ENCODE results near the gene RNF223.

RNF223 gene

DNA sequence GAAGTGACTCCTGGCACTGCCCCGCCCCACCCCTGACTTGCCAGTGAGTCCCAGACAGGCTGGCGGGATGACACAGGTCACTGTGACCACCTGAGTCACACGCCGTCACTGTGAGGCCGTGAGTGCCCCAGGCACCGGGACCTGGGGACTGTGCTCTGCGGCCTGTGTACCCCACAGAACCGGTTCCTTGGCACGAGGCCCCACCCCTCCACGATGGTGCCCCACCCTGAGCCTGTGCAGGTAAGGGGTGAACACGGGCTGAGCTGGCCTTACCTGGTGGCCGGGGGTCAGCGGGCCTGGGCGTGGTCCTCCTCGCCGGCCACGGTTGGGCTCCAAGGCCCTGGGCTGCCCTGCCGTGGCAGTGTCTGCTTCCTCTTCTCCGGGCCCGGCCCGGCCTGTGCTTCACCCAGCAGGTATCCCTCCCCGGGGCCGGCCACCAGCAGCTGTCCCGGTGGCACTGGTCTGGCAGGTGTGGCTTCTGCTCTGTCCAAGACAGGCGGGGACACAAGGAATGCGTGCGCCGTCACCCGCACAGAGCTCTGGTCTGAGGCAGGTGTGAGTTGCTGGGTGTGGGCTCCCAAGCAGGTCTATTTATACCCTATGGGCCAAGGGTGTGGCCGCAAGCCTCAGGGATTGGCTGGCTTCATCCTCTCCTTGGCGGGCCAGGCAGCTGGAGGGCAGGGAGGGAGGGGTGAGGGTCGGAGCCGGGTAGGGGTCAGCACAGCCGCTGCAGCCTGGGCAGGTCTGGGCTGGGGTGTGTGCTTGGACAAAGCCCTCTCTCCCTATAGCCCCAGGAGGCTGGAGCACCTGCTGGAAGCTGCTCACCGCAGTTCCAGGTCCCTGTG is at the start of gene RNF223:
TSS of gene RNF223 (minus strand) at position 564 of the 845 bp plus-strand sequence. CDS start 1,740 bp downstream, outside the sequence.
- DNase-seq (ENCODE audit: low read depth) = no peak

DNA sequence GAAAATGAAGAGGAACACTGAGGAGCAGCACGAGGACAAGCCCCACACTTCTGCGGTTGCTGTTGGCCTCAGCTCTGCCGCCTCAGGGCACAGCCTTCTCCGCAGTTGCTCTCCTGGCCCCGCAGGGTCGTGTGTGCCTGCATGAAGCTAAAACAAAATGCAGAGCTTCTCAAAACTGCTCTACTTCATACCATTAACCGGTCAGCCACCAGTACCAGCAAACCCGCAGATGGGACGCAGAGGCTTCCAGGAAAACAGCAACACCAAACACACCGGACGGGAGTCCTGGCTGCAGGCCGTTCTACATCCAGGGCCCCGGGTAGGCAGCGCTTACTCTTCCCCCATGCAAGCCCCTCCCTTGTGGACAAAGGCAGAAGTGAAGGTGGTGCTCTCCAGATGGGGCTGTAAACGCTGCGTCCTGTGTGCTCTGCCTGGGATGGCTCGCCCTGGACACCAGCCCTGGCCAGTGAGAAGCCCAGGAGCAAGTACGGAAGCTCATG is 48.9 kb upstream of the RNF223 start:
- DNase-seq (ENCODE audit: low read depth) = no peak

DNA sequence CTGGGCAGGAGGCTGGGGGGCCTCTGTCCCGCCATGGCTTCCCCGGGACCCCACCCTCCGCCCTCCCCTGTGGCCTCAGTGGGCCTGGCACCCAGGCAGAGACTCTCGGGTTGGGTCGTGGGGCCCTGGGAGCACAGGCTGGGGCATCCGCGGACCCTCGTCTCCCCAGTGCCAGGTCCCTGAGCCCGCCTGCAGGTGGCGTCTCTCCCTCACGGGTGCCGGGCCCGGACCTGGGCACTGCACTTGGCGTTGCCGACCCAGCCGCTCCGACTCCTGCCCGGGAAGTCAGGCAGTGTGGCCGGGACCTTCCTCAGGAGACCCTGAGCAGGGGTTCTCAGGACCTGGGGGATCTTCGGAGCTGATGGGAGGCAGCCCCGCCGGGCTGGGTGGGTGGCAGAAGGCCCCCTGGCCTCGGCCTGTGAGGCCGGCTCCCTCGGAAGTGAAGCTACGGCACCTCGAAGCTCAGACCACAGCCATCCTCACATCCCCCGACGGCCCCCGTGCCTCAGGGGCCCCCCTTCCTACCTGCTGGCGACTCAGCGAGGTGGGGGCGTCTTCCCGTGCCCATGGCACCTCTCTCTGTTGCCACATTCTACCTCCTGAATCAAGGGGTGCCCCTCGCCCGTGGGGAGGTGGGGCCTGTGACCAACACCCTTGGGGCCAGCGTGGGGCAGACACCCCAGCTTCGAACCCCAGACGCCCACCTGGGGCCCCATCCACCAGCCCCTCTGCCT is 48.1 kb upstream of the RNF223 start:
- peak; percentile 77 for DNase-seq (ENCODE audit: low read depth)

DNA sequence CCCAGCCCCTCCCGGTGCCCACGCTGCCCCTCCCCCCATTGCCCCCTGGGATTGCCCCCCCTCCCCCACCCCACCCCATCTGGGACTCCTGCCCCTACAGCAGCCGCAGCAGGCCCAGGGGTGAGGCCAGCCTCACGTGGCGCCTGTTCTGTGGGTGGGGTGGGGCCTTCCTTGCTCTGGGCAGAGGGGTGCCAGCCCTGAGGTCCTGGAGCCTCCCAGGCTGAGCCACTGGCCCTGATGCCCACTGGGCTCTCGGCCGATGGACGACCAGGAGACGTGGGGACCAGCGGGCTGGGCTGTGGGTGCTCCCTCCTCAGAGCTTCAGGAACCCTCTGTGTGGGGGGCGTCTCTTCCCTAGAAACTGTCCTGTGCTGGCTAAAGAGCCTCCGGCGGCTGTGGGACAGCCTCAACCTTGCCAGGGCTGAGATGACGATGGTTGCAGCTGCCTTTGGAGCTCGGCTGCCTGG is 47.5 kb upstream of the RNF223 start:
- no peak for DNase-seq (ENCODE audit: low read depth)

DNA sequence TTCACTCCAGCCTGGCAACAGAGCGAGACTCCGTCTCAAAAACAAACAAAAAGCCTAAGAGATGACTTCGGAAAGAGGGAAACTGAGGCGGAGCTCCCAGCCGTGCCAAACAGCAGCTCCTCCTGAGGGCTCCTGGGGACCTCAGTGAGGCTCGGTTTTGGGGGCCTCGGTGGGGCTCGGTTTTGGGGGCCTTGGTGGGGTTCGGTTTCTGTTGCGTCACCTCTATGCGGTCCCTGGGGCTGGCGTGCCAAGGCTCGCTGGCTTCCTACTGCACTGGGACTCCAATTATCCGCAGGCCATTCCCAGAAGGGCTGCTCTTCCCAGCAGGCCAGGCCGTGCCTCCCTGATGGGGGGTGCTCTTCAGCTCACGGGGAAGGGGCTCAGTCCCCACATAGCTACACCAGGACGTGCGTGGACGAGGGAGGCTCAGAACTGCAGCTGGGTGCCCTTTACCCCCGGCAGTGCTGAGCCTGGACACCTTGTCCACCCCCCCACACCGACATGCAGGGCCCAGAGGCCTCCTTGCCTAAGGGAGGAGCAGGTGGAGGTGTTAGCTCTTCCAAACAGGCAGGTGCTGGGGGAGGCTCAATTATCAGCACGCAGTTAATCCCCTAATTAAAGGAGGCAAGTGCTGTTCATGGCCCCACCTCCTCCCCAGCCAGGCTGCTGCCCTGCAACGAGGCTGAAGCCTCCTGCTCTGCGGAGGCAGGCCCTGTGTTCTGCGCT is 46.9 kb upstream of the RNF223 start:
- no peak for DNase-seq (ENCODE audit: low read depth)

DNA sequence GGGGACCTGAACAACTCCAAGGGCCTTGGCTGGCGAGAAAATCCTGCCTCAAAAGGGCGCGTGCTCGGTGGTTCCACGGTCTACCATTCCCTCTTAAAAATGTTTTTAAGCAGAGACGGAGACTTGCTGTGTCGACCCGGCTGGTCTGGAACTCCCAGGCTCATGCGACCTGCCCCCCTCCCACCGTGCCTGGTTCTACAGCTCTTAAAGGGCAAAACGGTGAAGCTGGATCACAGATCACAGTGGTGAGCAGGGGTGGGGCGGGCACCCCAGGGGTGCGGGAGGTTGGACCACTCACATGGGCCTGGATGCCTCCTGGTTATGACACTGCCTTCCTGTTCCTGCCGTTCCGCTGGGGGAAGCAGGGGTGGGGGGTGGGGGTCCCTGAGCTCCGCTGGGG is 46.0 kb upstream of the RNF223 start:
- DNase-seq (ENCODE audit: low read depth) = no peak

DNA sequence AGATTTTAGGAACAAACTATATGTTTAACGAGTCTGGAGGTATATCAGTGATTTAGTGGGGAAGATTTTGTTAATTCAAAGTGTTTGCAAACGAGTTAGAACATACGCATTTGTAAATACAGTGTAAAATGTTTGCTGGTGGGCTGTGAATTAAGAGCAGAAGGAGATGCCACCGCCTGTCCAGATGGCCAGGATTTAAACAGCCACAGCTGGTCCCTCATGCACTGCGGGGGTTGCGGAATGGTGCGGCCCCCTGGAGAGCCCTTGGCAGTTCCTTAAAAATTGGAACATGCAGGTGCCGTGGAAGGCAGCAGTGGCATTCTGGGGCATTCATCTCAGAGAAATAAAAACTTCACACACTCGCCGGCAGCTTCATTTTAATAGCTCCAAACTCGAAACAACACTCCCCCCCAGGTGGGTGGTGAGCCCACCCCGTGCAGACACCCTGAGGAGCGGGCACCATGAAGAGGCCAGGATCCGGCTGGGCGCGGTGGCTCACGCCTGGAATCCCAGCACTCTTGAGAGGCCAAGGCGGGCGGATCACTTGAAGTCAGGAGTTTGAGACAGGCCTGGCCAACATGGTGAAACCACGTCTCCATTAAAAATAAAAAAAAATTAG is 45.3 kb upstream of the RNF223 start:
- DNase-seq (ENCODE audit: low read depth) = no peak

DNA sequence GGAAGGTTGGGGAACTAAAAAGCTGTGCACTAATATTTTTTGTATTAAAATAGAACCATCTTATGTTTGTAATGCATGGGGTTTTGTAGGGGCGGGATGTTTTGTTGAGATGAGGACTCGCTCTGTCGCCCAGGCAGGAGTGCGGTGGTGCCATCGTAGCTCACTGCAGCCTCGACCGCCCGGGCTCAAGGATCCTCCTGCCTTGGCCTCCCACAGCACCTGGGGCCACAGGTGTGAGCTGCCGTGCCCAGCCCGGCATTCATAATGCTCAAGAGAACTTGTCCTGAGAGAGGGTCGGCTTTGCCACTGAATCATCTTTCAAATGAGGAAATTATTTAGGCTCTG is 44.7 kb upstream of the RNF223 start:
- DNase-seq (ENCODE audit: low read depth) = no peak

DNA sequence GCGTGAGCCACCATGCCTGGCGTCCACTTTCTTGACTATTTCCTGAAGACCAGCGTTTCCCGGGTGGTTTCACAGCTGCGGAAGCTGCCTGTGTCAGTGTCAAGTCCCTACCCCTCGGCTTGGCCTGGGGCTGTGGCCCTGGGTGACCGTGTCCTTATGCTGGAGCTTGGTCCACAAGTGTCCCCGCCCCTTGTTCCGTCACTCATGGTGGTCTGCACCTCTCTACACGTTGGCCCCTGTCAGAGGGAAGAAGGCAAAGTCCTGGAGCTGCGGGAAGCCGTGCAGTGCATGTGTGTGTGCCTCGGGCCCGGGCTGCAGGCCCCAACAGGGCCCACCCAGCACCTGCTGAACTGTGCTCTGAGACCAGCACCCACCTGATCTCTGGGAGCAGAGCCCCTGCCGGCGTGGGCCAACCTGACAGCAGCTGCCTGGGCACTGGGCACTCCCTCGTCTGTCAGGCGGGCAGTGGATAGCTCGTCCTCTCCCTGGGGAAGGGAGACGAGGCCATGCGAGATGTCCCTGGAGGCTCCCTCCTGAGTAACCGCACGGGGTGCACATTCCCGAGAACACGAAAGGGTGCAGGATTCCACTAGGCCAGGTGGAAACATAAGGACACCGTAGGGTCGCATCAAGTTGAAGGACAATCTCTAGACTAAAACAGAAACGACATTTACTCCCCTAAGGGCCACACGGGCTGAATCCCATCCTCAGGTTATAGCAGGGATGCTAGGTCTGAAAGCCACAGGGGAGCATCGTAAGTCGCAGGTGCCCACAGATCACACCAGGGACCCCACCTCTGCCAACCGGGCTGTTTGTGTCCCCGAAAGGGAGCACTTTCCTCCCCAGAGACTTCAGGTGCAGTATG is 44.1 kb upstream of the RNF223 start:
- no peak for DNase-seq (ENCODE audit: low read depth)

DNA sequence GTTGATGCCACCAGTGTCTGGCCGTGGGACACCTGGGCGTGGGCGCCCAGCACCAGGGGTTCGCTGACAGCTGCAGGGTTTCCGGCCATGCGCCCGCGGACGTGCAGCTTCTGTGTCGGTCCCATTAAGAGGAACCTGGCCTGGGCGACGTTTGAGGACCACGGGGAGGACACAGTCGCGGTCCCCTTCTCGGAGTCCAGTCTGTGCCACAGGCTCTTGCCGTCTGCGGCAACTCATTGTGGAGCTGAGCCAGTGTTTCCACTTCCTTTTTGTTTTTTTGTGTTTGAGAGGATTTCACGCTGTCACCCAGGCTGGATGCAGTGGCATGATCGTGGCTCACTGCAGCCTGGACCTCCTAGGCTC is 43.3 kb upstream of the RNF223 start:
- DNase-seq (ENCODE audit: low read depth) = no peak

DNA sequence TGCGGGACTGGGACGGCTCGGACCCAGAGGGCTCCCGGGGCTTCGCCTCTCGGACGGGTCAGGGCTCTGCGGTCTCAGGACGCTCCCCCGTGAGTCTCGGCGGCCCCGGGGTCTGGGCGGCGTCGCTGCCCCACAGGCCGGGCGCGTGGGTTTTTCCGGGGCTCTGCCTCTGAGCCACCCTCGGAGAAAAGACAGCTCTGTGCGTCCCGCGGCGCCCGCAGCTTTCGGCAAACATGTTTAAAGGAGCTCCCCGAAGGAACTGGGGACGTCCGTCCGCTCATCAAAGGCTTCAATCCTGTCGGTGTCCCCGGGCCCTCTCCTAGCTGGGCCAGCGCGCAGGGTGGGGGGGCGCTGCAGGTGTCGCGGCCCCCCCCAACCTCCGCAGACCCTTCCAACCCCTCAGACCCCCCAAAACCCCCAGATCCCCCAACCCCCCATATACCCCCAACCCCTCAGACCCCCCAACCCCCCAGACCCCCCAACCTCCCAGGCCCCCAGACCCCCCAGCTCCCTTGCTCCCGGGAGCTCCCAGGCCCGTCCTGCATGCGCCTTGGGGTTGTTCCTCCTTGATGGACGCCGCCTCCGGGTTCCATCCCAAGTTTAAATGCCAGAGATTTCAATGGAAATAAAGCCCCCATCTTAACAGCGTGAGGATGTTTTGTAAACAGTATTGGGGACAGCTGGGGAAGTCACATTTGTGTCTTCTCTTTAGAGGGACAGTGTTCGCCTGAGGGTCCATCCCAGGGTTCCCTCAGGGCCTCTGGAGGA is 42.8 kb upstream of the RNF223 start:
- DNase-seq (ENCODE audit: low read depth) = no peak

DNA sequence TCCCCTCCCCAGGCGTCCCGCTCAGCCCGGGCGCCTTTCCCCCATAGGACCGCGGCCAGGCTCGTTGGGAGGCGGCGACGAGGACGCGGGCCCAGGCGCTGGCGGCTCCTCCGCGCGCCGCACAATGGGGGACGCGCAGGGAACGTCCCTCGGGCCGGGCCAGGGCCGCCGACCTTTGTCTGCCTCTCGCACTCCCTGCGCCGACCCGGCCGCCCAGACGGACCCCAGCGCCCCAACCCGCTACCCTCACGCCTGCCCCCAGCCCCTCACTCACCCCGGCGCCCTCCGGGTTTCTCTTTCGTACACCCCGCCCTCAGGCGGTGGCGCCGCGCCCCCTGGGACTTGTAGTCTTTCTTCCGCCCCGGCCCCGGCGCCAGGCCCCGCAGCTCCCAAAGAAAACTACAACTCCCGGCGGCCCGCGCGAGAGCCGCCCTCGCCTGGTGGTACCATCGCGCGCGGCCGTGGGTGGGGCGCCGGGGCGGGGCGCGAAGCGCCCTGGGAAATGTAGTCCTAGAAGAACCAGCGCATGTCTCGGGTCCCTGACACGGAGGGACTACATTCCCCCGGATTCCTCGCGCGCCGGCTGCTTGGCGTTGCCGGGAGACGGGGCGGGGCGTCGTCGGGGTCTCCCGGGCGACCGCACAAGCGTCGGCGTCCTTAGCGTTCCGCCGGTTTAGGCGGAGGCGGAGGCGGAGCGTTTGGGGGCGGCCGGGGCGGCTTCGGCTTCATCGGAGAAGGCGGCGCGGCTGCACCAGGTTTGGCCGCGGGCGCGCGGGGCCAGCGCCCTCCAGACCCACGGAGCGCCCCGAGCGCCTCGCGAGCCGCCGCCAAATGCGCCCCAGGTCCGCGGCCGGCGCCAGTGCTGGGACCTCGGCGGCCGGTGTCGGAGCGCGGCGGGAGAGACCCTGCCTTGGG is 41.9 kb upstream of the RNF223 start, which contains the start of gene C1orf159:
TSS of gene C1orf159 (minus strand) at position 304 of the 915 bp plus-strand sequence. CDS start 24,546 bp downstream, outside the sequence.
- peak; percentile 99 for DNase-seq (ENCODE audit: low read depth)

DNA sequence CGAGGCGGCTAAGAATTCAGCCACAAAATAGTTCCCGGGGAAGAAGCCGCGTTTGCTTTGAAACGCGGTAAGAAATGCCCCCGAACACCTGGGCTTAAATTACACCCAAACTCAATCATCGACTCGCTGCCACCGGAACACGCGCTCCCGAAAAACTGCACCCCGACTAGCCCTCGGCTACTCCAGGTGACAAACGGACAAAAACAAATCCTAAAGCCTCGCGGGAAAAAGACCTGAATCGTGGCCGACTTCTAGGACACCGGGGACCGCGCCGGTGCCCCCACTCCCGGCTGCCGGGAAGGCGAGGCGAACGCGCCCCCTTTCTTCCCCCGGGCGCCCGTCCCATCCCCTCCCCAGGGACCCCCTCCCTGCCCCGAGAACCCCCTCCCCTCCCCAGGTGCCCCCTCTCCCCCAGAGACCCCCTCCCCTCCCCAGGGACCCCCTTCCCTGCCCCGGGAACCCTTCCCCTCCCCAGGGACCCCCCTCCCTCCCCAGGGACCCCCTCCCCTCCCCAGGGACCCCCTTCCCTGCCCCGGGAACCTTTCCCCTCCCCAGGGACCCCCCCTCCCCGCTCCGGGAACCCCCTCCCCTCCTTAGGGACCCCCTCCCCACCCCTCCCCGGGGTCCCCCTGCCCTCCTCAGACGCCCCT is 41.2 kb upstream of the RNF223 start:
- no peak for DNase-seq (ENCODE audit: low read depth)

DNA sequence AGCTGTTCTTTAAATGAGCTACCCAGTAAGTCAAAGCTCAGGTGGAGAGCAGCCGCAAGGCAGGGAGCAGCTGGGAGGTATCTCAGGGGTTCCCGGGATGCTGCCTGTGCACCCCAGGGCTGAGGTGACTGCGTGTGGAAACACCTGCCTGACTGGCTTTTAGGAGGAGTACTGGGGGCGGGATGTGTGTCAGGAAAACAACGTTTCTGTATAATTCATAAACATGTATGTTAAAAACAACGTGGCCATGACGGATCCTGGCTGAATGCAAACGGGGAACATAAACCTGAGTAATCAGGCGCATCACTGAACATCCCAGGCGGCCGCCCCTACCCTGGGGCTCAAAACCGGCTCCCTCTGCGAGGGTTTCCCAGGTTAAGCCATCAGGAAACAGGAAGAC is 40.3 kb upstream of the RNF223 start:
- DNase-seq (ENCODE audit: low read depth) = no peak

DNA sequence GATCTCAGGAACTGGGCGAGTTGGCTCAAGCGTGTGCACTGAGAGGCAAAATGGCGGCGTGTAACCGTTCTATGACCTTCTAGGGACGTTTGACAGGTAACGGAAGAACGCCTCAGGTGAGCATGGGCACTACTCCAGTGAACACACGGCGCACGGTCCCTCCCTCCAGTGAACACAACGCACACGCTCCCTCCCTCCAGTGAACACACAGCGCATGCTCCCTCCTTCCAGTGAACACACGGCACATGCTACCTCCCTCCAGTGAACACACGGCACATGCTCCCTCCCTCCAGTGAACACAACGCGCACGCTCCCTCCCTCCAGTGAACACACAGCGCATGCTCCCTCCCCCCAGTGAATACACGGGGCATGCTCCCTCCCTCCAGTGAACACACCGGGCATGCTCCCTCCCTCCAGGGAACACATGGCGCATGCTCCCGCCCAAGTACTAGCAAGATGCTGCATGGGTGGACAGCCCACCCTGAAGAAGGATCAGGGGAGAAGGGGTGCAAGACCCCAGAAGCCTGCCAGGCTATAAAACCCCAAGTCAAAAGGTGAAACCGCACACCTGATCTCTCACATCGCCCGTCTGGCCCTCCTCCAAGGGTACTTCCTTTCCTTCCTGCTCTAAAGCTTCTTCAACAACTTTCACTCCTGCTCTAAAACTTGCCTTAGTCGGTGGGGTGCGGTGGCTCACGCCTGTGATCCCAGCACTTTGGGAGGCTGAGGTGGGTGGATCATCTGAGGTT is 38.3 kb upstream of the RNF223 start:
- DNase-seq (ENCODE audit: low read depth) = no peak

DNA sequence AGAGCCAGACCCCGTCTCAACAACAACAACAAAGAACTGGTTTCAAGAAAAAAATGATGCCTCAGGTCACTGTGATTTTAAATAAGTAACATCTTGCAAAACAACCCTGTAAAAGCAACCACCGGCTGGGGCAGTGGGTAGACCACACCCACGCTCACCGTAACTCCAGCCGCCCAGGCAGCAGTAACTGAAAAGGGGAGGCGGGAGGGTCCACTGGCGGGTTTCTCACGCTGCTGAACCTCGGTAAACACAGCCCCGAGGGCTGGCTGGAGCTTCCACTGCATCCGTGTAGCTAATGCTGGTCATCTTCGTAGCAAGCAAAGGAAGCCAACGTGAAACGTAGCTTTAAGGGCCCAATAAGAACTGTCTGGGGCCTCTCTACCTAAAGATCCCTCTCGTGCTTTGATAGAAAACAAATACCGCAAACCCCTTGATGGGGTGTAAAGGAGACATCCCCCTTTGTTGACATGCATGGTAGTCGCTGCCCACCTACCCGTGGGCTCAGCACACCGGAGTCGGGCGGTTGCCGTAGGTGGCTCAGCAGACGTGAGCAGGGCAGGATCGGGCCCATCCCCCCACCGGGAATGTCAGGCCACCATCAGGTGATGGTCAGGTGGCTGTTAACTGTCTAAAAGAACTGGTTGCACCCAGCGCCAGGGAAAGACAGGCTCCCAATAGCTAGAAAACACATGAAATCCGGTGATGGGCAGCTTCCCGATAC is 37.6 kb upstream of the RNF223 start:
- no peak for DNase-seq (ENCODE audit: low read depth)

DNA sequence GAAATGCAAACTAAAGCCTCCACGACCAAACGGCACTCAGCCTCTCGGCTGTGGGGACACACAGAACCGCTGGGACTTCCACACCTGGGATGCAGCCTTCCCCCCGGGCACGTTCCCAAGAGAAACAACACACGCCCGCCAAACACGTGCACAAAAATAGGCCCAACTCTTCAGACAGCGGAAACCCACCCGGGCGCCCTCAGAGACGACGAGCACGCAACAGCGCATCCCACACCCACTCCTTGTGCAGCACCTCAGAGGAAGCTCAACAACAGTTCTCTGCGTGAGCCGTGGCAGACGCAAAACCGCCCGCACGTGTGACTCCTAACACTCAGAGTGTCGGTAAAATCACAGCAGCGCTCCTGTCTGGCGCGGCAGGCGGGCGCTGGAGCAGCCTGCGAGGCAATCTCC is 36.5 kb upstream of the RNF223 start:
- no peak for DNase-seq (ENCODE audit: low read depth)
